GM18520 (cell line): ENCODE measurements around the gene GRIK5.
"Not testable (repeated sequence)": the region's sequence is repeated elsewhere in the genome, so short reads cannot be mapped to it uniquely, and the experiment has no call there.

Source experiments
- ATAC-seq: cut with Tn5 transposase; IDR thresholded peaks from one replicate; pipeline ENCODE4 v1.9.1; 2021; ENCODE audit not compliant: unreplicated experiment

GRIK5 gene

DNA sequence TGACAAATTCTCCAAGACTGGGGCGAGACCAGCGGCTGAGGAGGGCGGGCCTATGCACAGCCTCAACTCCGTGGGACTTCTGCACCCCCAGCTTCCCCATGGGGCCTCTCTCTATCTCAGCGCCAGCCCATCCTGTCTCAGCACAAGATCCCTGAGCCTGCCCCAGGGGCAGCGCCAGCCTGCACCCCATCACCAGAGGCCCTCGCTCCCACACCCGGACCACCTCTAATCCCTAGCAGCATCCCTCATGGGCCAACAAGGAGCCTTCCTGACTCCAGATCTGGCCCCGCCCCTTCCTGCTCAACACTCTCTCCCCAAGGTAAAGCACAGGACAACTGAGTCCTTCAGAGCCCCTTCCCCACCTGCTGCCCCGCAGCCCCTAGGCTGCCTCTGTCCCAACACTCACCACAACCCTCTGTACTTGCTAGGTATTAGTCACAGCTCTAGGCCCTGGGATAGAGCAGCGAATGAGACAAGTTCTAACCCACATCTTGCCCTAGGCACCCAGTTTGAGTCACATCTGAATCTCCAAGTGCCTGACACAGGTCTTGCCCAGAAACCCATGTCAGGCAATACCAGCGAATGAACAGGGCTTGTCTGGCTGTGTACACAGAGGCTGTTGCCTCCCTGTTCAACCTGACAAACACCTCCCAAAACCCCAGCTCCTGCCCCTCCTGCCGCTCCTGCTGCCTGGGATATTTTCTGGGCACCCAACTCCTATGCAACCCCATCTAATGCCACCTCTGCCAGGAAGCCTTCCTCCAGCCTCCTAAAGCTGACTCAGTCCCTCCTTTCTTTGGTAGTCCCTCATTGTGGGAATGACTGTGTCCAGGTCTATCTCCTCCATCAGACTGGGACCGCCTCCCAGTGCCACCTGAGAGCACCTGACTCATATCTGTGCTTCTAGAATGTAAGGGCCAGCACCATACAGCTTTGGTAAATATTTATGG is 18.6 kb downstream of the GRIK5 start:
- ATAC-seq: no peak

DNA sequence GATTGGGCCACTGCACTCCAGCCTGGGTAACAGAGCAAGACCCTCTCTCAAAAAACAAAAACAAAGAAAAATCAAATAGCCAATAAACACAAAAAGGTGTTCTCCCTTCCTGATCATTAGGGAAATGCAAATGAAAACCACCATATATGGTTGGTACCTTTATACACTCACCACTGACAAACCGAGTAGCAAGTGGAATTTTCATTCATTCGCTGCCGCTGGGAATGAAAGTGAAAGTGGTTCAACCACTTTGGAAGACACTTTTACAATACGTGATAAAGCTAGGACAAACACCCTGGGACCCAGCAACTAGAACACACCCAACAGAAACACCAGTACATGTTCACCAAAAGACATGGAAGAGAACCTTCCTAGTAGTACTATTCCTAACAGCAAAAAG is 21.0 kb downstream of the GRIK5 start:
- no peak for ATAC-seq

DNA sequence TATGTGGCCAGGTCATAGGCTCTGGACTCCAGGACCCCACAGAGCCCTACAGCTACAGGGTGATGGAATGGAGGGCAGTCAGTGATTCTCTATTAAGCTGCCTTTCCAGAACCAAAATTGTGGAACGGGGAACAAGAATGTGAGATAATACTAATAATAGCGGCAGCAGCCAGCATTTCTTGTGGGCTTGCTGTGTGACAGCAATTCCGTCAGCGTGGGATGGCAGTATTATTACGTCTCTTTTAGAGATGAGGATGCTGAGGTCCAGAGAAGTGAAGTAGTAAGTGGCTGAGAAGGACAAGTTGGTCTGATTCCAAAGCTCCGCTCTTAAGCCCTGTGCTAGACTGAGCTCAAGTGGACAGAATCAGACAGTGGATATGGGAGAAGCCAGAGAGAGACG is 24.4 kb downstream of the GRIK5 start:
- ATAC-seq: no peak

DNA sequence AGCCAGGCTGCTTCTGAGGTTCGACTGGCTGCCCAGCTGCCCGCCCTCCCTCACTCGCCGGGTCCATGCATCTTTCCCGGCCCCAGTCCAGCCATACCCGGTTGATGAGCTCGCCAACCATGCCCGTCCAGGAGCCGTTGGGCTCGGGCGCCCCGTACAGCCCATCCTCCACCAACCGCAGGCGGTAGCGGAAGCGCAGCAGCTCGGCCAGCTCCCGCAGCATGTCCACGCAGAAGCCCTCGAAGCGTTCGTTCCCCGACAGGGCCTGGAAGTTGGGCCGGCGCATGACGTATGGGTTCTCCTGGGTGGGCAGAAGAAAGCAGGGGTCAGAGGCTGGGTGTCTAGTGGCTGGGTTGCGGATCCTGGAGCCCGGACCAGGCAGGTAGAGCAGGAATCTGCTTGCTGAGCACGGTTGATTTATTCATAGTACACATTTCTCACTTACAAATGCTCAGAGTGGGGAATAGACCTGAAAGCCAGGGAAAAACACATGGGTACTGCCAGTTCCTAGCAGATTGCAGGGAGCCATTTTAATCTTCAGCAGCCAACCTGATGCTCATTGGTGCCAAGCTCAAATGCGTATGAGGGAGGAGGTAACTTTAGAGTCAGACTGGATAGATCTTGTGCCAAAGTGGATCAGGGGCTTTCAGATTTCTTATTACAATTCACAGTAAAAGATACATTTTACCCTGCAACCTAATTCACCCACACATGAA is 27.4 kb downstream of the GRIK5 start:
- no peak for ATAC-seq

DNA sequence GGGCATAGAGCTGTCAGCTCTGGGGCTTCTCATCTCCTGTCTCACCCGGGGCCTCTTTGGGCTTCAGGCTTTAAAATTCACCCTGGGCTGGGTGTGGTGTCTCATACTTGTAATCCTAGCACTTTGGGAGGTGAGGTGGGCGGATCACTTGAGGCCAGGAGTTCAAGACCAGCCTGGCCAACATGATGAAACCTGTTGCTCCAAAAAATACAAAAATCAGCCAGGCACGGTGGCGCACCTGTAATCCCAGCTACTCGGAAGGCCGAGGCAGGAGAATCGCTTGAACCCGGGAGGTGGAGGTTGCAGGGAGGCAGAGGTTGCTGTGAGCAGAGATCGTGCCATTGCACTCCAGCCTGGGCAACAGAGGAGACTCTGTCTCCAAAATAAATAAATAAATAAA is 29.5 kb downstream of the GRIK5 start:
- ATAC-seq: not testable (repeated sequence)

DNA sequence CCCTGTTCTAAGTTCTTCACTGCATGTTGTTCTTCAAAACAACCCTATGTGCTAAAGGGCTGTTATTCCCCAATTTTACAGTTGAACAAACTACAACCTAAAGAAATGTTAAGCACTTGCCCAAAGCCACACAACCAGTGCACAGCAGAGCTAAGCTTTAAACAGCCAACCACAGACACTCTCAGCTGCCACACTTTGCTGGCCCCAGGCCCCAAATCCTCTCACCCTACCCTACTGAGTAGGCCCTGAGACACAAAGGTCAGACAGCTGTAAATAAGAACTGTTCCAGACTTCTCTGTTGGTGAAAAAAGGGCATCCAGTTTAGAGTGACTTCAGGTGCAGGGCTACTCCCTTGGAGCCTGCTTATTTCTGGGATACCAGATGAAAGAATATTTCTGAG is 30.0 kb downstream of the GRIK5 start:
- ATAC-seq: no peak

DNA sequence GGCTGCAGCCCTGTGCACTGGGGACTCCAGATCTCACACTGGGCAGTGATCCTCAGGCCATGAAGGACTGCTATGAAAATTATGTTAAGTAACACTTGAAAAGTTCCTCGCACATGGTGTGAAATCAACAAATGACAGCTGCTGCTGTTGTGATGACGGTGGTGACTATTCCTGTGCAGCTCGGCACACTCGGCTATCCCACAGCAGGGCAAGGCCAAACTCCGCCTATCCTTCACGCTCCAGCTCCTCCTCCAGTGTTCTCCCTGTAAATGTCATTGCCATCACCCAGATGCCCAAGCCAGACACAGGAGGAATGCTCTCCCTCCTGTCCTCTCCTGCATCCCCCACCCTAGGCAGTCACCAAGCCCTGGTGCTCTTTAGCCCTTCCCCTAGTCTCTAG is 31.3 kb downstream of the GRIK5 start:
- no peak for ATAC-seq

DNA sequence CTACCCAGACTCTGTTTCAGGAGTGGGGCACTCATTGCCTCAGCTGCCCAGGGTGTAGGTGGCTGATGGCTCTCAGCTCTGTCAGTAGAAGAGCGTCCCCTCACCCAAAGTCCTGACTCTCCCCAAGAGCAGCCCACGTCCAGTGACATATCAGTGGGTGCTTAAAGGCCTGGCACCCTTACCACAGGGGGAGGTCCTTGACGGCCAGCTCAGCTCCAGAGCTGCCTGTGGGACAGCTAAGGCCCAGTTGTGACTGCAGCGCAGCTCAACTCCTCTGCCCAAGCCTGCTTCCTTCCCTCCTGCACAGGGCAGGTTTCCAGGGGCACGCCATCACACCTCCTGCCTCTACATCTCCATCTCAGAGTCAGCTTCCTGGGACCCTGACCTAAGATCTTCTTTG is 32.4 kb downstream of the GRIK5 start:
- ATAC-seq: no peak

DNA sequence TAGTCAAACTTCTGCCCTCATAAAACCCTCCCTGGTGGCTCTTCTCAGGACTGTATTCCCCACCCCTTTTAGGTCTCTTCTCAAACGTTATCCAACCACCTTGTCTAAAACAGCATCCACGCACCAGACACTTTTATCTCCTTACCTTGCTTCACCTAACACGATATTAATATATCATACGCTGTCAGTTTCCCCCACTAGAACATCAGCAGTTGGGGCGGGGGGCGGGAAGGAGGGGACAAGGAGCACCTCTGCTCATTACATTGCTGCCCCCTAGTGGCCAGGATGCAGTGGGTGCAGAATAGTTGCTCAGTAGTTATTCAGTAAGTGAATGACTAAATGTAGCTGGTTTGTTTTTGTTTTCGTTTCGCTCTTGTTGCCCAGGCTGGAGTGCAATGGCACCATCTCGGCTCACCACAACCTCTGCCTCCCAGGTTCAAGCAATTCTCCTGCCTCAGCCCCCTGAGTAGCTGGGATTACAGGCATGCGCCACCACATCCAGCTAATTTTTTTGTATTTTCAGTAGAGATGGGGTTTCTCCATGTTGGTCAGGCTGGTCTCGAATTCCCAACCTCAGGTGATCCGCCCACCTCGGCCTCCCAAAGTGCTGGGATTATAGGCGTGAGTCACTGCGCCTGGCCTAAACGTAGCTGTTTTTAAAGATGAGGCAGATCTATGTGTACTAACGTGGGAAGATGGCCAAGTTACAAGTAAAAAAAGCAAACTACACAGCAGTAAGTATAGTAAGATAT is 35.2 kb downstream of the GRIK5 start:
- peak; percentile 41 for ATAC-seq

DNA sequence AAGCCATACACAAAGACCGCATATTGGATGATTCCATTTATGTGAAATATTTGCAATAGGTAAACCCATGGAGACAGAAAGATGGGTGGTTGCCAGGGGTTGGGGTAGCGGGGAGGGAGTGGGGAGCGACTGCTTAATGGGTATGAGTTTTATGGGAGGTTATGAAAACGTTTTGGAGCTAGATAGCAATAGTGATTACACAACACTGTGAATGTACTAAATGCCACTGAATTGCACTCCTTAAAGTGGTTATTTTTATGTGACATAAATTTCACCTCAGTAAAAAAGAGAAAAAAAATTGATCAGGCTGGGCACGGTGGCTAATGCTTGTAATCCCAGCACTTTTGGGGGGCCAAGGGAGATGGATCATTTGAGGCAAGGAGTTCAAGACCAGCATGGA is 36.6 kb downstream of the GRIK5 start:
- no peak for ATAC-seq

DNA sequence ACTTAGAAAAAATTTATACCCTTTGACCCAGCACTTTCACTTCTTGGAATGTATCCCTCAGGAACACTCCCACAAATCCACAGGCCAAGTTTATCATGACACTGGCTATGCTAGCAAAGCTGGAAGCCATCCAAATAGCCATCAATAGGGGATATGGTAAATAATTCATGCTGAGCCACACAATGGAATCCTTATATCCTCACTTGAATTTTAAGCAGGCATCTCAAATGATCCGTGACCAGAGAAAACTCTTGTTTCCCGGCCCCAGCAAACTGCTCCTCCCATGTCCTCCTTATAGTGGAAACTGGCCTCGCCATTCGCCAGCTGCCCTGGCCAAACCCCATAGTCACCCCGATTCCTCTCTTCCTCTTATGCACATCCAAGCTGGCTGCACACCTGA is 37.6 kb downstream of the GRIK5 start:
- ATAC-seq: no peak

DNA sequence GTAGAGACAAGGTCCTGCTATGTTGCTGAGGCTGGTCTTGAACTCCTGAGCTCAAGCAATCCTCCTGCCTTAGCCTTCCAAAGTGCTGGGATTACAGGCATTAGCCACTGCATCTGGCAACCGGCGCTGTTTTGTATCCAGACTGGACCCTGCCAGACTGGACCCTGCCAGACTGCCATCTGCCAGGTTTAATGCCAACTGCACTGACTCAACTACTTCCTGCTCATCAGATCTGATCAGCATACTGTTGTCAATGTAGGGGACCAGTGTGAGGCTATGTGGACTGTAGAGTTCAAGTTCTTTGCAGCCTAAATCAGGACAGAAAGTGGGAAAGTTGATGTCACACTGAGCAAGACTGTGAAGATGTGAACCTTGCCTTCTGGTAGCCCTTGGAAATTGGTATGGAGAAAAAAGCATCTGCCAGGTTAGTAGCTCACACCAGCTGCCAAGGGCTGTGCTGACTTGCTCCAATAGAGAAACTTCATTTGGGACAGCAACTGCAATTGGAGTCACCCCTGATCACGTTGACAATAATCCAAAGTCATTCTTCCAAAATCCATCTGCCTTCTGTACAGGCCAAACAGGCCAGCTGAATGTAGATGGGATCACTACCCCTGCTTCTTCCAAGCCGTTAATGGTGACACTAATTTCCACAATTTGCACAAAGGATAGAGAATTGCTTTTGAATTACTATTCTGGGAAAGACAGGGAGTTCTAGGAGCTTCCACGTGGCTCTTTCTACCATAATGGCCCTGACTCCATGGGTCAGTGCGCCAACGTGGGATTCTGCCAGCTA is 39.2 kb downstream of the GRIK5 start:
- no peak for ATAC-seq

DNA sequence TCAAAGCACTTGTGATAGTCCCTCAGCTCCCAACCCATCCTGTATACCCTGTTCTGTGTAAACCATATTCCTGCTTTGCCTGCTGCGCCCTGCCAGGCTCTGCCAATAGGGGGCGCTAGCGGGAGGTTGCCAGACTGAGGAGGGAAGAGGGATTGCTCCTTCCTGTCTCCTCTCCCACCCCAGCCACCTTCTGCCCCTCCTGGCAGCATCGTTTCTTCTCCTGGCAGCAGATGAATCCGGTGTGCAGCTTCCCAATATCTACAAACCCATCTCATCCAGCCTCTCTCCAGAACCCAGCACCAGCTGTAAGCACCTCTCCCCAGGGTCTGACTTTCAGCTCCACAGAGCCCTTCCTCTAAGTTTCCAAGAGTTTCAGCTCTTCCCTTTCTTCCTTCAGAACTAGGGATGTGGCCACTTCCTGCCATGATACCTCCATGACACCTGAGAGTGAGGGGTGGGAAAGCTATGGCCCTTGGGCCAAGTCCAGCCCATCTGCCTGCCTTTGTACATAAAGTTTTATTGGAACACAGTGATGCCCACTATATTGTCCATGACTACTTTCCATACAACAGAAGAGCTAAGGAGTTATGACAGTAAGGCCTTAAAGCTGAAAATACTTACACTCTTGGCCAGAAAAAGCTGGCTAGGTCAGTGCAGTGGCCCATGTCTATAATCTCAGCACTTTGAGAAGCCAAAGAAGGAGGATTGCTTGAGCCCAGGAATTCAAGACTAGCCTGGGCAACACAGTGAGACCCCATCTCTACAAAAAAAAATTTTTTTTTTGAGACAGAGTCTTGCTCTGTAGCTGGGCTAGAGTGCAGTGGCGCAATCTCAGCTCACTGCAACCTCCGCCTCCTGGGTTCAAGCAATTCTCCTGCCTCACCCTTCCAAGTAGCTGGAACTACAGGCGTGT is 41.4 kb downstream of the GRIK5 start:
- ATAC-seq: no peak

DNA sequence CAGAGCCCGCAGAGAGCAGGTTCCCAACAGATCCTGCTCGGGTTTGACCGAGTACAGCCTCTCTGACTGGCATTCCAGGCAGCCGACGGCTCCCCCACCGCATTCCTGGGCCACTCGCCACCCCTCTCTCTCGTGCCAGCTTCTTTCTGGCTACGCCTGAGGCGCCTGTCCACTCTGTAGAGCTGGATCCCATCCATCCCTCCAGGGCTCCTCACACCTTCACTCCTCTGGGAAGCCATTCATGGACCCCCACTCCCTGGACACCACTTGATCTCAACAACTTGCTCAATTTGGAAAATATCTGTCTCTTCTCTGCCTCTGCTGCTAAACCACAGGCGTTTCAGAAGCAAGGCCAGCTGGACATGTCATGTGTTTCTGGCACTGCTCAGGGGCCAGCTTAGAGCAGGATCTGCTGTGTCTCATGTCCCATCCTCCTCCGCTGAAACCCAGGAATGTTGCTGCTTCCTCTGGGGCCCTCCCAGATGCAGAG is 45.3 kb downstream of the GRIK5 start:
- no peak for ATAC-seq

DNA sequence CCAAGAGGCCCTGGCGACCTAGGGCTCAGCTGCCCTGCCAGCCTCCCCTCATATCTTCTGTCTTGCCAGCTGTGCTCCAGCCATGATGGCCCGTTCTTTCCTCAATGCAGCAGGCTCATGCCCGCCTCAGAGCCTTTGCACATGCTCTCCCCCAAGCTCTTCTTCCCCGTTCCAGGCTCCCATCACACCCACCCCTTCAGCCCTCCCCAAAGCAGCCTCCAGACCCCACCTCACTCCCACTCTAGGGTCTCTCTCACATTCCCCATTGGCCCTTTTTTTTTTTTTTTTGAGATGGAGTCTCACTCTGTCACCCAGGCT is 46.1 kb downstream of the GRIK5 start:
- no peak for ATAC-seq

DNA sequence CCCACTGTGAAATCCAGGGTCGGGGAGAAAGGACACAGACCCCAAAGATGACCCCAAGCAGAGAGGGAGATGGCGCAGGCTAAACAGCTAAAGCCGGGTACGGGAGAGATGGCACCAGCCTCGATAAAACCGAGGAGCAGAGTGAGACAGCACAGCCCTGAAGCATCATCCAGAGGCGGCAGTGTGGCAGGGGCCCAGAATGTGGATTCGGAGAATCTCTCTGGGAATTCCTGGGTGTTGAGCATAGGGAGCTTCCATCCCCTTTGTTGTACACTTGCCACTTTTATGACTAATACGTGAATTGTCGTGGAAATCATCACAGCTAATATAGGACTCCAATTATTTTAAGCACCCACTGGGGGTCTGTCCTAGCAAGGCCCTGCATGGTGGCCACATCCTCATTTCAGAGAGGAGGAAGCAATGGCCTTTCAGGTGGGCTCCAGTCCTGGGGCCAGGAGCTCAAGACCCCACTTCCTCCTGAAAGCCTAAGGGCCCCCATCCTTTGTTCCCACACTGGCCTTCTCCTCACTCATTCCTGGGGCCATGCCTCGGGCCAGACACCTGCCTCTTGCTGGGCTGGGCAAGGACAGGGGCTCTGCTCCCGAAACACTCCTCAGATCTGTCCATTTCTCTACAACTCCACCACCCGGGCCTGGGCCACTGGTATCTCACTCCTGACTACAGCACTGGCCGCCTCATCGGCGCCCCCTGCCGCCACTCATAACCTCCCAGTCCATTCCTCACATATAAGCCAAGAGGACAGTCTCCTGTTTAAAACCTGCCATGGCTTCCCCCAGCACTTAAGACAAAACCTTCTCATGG is 46.7 kb downstream of the GRIK5 start:
- ATAC-seq: no peak

DNA sequence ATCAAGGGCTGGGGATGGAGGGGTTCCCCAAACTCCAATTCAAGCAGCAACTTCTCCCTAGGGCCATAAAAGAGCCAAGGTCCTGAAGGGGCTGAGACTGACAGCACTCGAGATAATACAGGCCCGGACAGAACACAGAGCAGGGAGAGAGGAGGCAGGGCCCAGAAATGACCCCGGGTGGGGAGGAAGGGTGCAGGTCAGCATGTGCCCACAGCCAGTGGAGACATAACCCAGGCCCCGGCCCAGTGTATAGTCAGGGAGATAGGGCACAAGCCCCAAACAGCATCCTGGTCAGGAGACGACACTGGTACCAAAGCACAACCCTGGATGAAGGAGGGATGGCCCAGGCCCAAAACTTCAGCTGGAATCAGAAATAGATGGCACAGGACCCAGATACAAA is 47.4 kb downstream of the GRIK5 start:
- ATAC-seq: no peak

DNA sequence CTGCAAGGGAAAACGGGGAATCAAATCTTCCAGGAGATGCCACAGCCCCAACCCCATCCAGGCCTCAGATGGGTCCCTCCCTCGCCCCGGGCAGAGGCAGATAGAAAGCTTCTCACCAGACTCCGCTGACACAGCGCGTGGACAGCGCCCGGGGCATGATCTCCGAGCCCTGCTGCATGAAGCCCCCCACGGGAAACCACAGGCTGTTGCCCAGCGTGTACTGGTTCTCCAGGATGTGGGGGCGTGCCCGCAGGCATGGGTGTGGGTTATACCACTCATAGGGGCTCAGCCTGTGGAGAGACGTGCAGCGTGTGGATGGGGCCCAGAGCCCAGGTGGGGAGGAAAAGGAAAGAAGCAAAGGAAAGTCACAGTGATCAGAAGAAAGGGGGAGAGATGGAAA is 48.8 kb downstream of the GRIK5 start:
- ATAC-seq: no peak
